ENCODE measurements around the gene TSPAN15. TPM values are rescaled to one million over a fixed set of nuclear protein-coding genes. Genes with fewer than 3 reads are reported as not detected.

TSPAN15 gene
- total RNA-seq, 1 experiment from 2014 or later: 7.7 TPM

- H3K4me3 Mint-ChIP-seq: peak overlapping the region in 1 of 2 experiments; percentile 83; a peak in 3 of 5 replicates
- no peak for DNase-seq
- WGBS (ENCODE audit: extremely low coverage, insufficient read length, low lambda C conversion rate): no CpG with 5 or more reads among the region's 6 CpGs
- H3K9me3 Mint-ChIP-seq: no peaks in the 10 kb centered on the region; a peak in 1 of 5 replicates
- H3K79me1 ChIP-seq (ENCODE audit: insufficient read depth, low read depth, low read length, poor library complexity, severe bottlenecking): no peaks in the 10 kb centered on the region
- no peak overlapping the region for H2BK20ac ChIP-seq (ENCODE audit: low read depth, low read length, poor library complexity, severe bottlenecking)
- no peak overlapping the region for H2BK12ac ChIP-seq (ENCODE audit: insufficient read length, low read depth, low read length)
- peaks cover 10 to 17% of the 10 kb centered on the region in 2 experiments for H3K4me1 Mint-ChIP-seq
- H2AFZ ChIP-seq (ENCODE audit: low read length): no peak overlapping the region
- H2BK15ac ChIP-seq (ENCODE audit: low read depth, low read length): no peak overlapping the region
- peaks cover 60% of the 10 kb centered on the region for H3K27me3 Mint-ChIP-seq (ENCODE audit: low read depth)
- no peak overlapping the region for H2BK120ac ChIP-seq (ENCODE audit: low read depth, low read length, poor library complexity, severe bottlenecking)
- no peaks in the 10 kb centered on the region for H4K20me1 ChIP-seq (ENCODE audit: control insufficient read depth, insufficient read depth, insufficient read length)
- peaks cover 13% of the 10 kb centered on the region; the same call in 1 of the 2 replicates for H3K27me3 ChIP-seq (ENCODE audit: insufficient read depth, low read length)
- no peaks in the 10 kb centered on the region for H3K4me1 ChIP-seq (ENCODE audit: insufficient read depth, low read length)
- no peak overlapping the region for H3K27ac Mint-ChIP-seq
- TF ChIP-seq, protein P1, sequence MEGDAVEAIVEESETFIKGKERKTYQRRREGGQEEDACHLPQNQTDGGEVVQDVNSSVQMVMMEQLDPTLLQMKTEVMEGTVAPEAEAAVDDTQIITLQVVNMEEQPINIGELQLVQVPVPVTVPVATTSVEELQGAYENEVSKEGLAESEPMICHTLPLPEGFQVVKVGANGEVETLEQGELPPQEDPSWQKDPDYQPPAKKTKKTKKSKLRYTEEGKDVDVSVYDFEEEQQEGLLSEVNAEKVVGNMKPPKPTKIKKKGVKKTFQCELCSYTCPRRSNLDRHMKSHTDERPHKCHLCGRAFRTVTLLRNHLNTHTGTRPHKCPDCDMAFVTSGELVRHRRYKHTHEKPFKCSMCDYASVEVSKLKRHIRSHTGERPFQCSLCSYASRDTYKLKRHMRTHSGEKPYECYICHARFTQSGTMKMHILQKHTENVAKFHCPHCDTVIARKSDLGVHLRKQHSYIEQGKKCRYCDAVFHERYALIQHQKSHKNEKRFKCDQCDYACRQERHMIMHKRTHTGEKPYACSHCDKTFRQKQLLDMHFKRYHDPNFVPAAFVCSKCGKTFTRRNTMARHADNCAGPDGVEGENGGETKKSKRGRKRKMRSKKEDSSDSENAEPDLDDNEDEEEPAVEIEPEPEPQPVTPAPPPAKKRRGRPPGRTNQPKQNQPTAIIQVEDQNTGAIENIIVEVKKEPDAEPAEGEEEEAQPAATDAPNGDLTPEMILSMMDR (conservative IDR thresholded peaks at IDR 0.05): no peak
- no peak overlapping the region for H3T11ph ChIP-seq (ENCODE audit: low read length)
- peaks cover 6% of the 10 kb centered on the region for H3K23me2 ChIP-seq (ENCODE audit: insufficient read length, low read depth, low read length, poor library complexity, severe bottlenecking)
- H4K8ac ChIP-seq (replicated peaks; ENCODE audit: insufficient read length, low read depth, low read length): no peak overlapping the region
- no peak overlapping the region for H3K56ac ChIP-seq (ENCODE audit: insufficient read length, low read depth, low read length)
- no peak overlapping the region for H3K9ac ChIP-seq (ENCODE audit: extremely low read depth, insufficient read length, low read length)
- H3K79me2 ChIP-seq (ENCODE audit: insufficient read depth, low read length): no peaks in the 10 kb centered on the region
- no peak overlapping the region for H3K4me2 ChIP-seq (ENCODE audit: insufficient read depth, insufficient read length, low read length)
- no peak overlapping the region for H3K23ac ChIP-seq (ENCODE audit: insufficient read length, low read depth, low read length)
- no peak overlapping the region for H2AK5ac ChIP-seq (ENCODE audit: insufficient read length, low read length)
- no peak overlapping the region for H4K91ac ChIP-seq (ENCODE audit: insufficient read length, low read depth, low read length)
- H3K27ac ChIP-seq (ENCODE audit: insufficient read length, low read depth, low read length): no peak overlapping the region
- no peak overlapping the region for H2BK5ac ChIP-seq (ENCODE audit: insufficient read length, low read length)
- no peaks in the 10 kb centered on the region for H3K9me3 ChIP-seq (ENCODE audit: control insufficient read depth, low read depth, low read length)
- H4K5ac ChIP-seq (ENCODE audit: insufficient read length, low read depth, low read length): no peak overlapping the region
- H3K18ac ChIP-seq (ENCODE audit: insufficient read length, low read depth, low read length): no peak overlapping the region
- H3K4ac ChIP-seq (ENCODE audit: low read depth, low read length): no peak overlapping the region
- H3K36me3 Mint-ChIP-seq (ENCODE audit: insufficient read depth in 1 of 3, low read depth in 3 of 3): peaks cover 0 to 2% (median 0%) of the 10 kb centered on the region in 3 experiments; a peak in 2 of 7 replicates
- H3K14ac ChIP-seq (ENCODE audit: insufficient read depth, low read length): no peak overlapping the region
Observed at GRCh38 chr10:69452676-69453415, 1.6 kb downstream of the TSPAN15 start.

Measured in H9 (cell line).